GM10847 (cell line): ENCODE measurements around the gene CAMK4.

Experiments used
- POLR2A ChIP-seq: IDR thresholded peaks from 2 replicates; pipeline ENCODE4 v1.6.1; 2011; ENCODE audit not compliant: insufficient read length; ENCODE audit errors: extremely low read depth

Gene CAMK4

DNA sequence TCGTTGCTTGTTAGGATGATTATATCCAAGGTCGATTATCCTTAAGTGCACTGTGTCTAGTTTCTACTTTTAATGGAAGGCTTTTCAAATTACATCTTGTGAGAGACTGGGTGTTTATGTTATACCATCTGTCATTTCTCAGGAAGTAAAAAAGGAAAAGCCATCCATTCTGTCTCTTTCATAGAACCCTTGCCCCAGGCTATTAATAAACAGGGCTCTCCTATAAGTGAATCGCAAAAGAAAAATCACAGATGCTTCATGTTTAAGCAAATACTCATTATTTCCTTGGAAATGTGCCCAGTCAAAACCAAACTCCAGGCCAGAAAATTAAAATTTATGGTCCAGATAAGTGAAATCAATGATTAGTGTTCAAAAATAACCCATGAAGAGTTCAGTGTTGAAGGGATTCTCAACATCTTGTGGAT lies 230.0 kb downstream of the CAMK4 start:
- no peak for TF ChIP-seq POLR2A

DNA sequence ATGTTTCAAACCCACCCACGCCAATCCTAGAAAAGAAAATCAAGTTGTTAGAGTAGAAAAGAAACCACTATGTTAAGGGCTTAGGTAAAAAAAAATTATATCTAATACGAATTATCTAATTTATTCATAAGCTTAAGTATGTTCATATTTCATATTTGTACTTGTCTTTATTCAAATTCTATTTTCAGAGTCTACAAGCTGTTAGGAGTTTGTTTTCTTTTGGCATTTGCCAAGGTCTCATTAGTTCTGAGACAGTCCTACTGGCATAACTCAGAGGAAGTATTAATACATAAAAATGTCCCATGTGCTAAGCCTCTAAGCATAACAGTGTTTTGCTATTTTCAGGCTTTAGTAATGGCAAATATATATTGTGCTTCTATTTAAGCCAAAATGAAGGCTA lies 230.6 kb downstream of the CAMK4 start:
- TF ChIP-seq POLR2A, result no peak

DNA sequence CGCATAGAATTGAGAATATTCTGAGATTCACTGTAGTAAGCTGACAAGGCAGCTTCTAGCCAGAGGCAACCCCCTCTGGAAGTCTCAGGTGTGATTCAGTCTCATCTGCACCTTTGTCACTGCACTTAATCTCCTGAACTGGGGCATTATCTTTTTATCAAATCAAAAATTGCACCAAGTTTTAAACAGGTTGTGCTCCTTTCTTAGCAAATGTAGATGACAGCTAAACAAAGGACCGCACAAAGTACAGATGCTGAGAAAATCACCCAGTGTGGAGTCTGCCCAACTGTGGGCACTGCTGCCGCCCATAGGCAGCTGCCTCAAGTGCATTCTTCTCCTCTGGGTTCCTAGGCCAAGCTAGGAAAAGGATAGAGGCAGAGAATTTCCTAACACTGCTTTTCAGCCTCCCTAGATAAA lies 237.1 kb downstream of the CAMK4 start:
- no peak for TF ChIP-seq POLR2A

DNA sequence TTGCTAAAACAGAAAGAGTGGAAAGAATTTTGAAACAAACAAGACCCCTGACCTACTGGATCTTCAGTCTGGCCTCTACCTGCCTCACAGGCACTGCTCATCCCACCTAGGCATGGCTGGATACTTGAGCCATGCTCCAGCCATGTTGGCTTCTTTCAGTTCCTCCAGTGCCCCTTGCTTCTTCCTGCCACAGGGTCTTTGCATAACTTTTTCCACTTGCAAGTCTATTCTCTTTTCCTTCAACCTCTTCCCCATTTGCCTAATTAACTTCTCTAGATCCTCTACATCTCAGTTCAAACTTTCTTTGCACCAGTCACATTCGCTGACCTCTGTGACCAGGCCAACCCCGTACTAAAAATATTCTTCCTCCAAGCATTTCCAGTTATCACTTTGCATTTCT lies 237.8 kb downstream of the CAMK4 start:
- TF ChIP-seq POLR2A, result no peak

DNA sequence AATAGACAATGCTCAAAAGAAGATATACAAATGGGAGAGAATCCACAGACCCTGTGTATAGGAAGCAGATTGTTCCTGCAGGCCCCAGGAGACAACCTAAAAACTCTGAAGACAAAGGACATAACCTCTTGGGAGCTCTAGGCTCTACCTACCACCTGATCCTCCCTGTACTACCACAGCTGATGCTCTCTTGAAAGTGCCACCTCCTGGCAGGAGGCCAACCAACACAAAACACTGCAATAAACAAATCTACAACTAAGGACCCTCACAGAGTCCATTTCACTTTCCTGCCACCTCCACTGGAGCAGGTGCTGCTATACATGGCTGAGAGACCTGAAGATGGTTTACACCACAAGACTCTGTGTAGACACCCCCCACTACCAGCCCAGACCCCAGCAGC lies 239.1 kb downstream of the CAMK4 start:
- no peak for TF ChIP-seq POLR2A

DNA sequence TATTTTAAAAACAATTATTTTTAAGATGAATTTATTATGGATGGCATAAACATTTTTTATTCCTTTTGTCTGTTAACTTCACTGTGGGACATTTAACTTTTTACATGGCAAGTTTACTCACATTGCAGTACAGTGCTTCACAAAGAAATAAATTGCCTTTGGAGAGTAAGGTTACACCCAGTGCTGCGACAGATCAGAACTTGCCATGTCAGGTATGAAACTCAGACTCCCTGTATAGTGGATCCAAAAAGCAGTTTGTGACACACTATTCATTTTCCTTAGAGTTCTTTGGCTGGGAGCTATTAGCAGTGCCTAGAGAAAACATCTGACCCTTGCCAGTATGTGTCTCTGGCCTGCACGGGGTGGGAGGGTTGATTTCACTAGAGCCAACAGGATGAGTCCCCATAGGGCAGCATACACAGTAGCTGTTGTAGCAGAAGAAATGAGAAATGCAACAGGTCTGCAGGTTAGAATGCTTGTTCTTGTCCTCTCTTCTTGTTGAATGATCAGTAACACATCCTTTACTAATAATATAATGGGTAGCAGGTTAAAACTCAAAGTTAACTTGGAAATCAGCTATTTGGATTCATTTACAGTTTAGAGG lies 245.2 kb downstream of the CAMK4 start:
- no peak for TF ChIP-seq POLR2A

DNA sequence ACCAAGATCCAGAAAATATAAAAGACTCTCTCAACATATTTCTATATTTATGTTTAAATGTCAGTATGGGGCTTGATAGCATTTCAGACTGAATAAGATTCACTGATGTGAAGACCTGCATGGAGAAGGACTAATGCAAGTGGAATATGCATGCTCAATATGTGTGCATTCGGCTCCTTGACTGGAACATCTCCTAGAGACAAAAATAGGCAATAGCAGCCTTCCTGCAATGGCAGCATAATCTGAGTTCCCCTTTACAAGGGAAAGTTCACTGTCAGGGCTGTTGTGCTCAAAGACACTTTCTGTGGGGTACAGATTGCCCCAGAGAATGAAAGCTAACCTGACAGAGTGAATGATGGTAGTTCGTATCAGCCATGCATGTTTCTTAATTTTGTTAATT lies 245.7 kb downstream of the CAMK4 start:
- TF ChIP-seq POLR2A, result no peak

DNA sequence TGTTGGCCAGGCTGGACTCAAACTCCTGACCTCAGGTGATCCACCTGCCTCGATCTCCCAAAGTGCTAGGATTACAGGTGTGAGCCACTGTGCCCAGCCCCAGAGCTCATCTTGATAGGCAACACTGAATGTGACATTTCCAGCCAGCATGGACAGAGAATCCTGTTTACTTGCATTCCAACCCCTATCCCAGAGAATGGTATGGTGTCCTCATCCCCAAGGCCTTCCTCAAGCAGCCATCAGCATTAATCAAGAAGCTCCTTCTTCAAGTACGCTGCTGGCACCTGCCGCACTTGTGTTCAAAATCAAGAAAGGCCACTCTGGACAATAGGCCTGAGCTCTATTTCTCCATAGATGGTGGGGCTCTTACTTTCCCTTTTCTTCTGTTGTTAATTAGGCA lies 247.9 kb downstream of the CAMK4 start:
- no peak for TF ChIP-seq POLR2A

DNA sequence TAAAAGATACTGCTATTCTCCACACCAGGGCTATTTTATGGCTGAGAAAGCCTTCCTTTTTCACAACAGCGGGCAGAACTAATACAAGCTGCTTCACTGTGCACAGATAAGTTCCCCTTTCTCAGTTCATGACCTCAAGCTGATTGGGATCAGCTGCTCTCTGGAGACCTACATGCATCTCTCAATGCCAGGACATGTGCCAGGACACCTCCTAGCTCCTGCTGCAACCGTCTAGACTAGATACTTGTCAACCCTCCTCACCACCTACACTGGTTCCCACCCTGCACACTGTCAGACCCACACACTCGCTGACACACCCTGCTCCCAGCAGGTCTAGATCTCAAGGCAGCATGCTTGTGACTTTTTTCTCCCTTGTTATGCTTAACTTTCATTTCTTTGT lies 248.4 kb downstream of the CAMK4 start:
- no peak for TF ChIP-seq POLR2A

DNA sequence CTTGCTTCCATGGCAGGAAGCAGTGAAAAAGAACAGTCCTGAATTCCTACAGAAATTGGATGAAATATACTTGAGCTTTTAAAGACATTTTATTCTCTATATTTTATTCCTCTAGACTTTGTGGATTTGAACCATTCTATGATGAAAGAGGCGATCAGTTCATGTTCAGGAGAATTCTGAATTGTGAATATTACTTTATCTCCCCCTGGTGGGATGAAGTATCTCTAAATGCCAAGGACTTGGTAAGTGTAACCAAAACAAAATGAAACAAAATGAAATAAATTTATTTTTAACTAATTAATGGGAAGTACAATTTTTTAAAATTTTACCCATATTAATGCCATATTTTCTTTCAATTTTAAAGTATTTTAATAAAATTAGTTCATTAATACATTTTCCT lies 254.1 kb downstream of the CAMK4 start:
- no peak for TF ChIP-seq POLR2A

DNA sequence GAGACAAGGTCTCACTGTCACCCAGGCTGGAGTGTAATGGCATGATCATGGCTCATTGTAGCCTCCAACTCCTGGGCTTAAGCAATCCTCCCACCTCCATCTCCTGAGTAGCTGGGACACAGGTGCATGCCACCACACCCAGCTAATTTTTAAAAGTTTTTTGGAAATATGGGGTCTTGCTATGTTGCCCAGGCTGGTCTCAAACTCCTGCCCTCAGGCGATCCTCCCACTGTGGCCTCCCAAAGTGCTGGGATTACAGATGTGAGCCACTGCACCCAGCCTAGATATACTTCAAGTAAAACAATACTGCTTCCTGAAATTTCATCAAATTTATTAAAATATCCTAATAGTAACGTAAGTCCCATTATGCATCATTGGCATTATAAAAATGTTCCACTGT lies 254.7 kb downstream of the CAMK4 start:
- TF ChIP-seq POLR2A, result no peak

DNA sequence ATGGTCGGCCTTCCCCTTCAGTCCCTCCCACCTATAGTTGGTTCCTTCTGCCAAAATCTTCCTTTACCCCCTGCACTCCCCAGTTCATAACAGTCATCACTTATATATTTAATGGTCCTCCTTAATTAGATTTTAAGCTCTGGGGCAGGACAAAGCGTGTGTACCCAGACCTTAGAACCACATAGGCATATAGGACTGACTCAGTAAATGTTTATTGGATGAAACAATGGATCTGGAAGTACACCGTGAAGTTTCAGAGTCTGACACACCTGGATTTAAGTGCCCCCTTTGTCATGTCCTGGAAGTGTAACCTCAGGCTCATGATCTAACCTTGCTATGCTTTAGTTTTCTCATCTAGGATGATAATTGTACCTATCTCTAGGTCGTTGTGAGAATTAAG lies 256.2 kb downstream of the CAMK4 start:
- TF ChIP-seq POLR2A, result no peak

DNA sequence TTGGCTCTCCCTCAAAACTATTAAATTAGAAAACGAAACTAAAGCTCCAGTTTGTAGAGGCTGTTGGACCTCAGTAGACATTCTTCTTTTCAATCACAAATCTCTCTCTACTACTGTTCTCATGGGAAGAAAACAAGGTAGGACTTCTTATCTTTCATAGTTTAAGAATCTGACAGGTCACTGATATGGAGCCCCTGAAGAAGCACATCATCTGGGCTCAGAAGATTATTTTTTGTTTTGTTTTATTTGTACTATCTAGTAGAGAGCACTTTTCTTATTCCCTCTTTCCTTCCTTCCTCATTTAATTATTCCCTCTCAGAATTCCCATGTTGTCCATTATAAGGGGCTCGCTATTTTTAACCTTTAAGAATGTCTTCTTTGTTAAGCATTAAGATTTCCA lies 261.9 kb downstream of the CAMK4 start:
- no peak for TF ChIP-seq POLR2A

DNA sequence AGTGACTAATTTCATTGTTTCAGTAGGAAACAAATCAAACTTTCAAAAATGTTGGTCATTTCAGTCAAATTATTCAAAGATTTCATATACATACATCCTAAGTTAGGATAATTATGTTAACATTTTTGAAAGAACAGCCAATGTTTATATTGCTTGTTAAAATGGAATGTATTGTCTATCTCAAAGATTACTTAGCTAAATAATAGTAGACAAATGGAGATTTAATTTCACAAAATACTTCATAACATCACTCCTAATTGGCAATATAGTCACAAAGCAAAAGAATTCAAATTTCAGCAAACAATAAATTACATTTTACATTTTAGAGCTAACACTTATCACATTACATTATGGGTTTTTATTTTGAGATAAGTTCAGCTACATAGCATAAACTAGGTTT lies 262.7 kb downstream of the CAMK4 start:
- TF ChIP-seq POLR2A, result no peak

DNA sequence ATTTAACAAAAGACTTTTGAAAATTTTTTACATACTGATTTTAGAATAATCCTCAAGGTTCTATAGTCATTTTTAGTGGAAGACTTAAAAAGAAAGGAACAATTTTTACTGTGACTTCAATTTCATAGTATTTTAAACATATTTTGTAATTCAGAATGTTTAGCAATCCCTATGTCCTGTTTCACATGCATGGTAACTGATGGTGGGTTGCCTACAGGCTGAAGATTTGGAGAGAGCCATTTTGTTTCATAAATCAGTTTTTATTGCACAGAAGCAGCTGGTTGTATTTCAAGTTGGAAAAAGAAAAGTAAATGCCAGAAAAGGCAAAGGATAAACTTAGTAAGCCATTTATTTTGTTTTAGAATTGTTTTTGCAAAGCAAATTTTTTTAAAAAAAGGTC lies 264.2 kb downstream of the CAMK4 start:
- TF ChIP-seq POLR2A, result no peak

DNA sequence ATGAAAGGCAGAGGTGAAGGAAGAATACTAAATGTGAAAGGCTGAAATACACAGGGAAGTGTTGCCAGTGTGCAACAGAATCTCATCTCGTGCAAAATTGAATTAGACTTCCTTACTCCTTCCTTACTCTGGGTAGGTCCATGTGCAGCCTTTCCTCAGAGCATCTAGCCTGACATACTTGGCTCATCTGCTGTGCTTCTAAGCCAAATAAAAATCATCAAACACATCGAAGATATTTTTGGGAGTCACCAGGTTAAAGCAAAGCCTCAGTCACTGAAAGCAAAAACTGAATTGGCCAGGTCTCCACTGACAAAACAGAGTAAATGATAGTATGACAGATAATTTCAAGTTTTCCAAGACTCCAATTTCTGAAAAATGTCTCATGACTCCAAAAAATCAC lies 268.8 kb downstream of the CAMK4 start:
- TF ChIP-seq POLR2A, result no peak

DNA sequence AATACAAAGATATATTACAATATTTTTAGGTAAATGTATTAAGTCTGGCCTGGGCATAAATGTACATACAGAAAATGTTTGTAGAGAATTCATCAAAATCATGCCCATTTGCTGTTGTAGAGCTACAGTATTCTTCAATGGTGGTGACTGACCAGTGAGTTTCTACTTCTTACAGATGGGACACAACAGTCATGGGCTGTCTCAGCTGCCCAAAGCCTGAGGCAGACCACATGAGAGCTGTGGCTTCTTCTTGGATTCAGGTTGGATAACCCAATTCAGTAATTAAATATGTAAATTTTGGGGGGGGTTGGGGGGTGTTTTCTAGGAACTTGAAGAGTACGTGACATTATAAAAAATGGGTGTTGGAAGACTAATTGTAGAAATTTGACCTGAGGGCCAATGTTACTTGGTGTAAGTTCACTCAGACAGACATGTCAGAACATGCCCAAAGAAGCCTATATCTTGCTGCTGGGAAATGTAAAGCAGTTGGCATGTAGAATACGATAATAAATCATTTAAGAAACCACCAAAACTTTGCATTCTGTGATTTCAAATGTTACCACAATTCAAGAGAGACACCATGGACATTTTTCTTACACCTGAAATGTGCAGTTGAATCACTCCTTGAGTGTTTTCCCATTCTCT lies 270.3 kb downstream of the CAMK4 start:
- TF ChIP-seq POLR2A, result no peak
